H9 (cell line): ENCODE measurements around the gene MTF1. TPM values are rescaled to one million over a fixed set of nuclear protein-coding genes. Genes with fewer than 3 reads are reported as not detected.

Source experiments
- DNase-seq: peaks from one replicate; pipeline ENCODE4 v3.0.0-alpha.2; 2017
- H2AFZ ChIP-seq: one replicate; pipeline ENCODE4 v1.6.1; 2013; ENCODE audit warnings: mild to moderate bottlenecking, low read length, control low read depth, moderate library complexity
- H2AK5ac ChIP-seq: 2 replicates; pipeline ENCODE4 v1.6.1; 2013; ENCODE audit warnings: low read length, control low read depth, mixed read lengths; ENCODE audit not compliant: insufficient read length
- H2BK120ac ChIP-seq: one replicate; pipeline ENCODE4 v1.6.1; 2013; ENCODE audit warnings: low read depth, mild to moderate bottlenecking, low read length, control low read depth, inconsistent platforms; ENCODE audit not compliant: poor library complexity, severe bottlenecking
- H2BK12ac ChIP-seq: 2 replicates; pipeline ENCODE4 v1.6.1; 2013; ENCODE audit warnings: low read length, control low read depth, mixed read lengths, low read depth; ENCODE audit not compliant: insufficient read length
- H2BK15ac ChIP-seq: 2 replicates; pipeline ENCODE4 v1.6.1; 2013; ENCODE audit warnings: low read depth, low read length, control low read depth
- H2BK20ac ChIP-seq: one replicate; pipeline ENCODE4 v1.6.1; 2013; ENCODE audit warnings: low read depth, mild to moderate bottlenecking, low read length, control low read depth, inconsistent platforms; ENCODE audit not compliant: poor library complexity, severe bottlenecking
- H2BK5ac ChIP-seq: 2 replicates; pipeline ENCODE4 v1.6.1; 2013; ENCODE audit warnings: low read length, control low read depth, mixed read lengths; ENCODE audit not compliant: insufficient read length
- H3K14ac ChIP-seq: 2 replicates; pipeline ENCODE4 v1.6.1; 2013; ENCODE audit warnings: low read length, control low read depth; ENCODE audit not compliant: insufficient read depth
- H3K18ac ChIP-seq: 2 replicates; pipeline ENCODE4 v1.6.1; 2013; ENCODE audit warnings: low read depth, mild to moderate bottlenecking, mixed read lengths, low read length, control low read depth; ENCODE audit not compliant: insufficient read length
- H3K23ac ChIP-seq: 2 replicates; pipeline ENCODE4 v1.6.1; 2013; ENCODE audit warnings: low read length, control low read depth, mixed read lengths, low read depth; ENCODE audit not compliant: insufficient read length
- H3K23me2 ChIP-seq: 2 replicates; pipeline ENCODE4 v1.6.1; 2013; ENCODE audit warnings: low read depth, mild to moderate bottlenecking, mixed read lengths, low read length, control low read depth; ENCODE audit not compliant: insufficient read length, poor library complexity, severe bottlenecking
- H3K27ac ChIP-seq: 2 replicates; pipeline ENCODE4 v1.5.1; 2013; ENCODE audit warnings: low read length, control low read depth, mixed read lengths, low read depth; ENCODE audit not compliant: insufficient read length
- H3K27me3 ChIP-seq: 2 replicates; pipeline ENCODE4 v1.6.1; 2013; ENCODE audit warnings: low read length, control low read depth, inconsistent platforms; ENCODE audit not compliant: insufficient read depth
- H3K4ac ChIP-seq: 2 replicates; pipeline ENCODE4 v1.6.1; 2013; ENCODE audit warnings: low read depth, mild to moderate bottlenecking, control low read depth, inconsistent platforms, low read length, moderate library complexity
- H3K4me1 ChIP-seq: 2 replicates; pipeline ENCODE4 v1.6.1; 2013; ENCODE audit warnings: low read length, control low read depth, inconsistent platforms; ENCODE audit not compliant: insufficient read depth
- H3K4me2 ChIP-seq: 2 replicates; pipeline ENCODE4 v1.6.1; 2013; ENCODE audit warnings: low read length, control low read depth, mixed read lengths; ENCODE audit not compliant: insufficient read length, insufficient read depth
- H3K56ac ChIP-seq: 2 replicates; pipeline ENCODE4 v1.6.1; 2013; ENCODE audit warnings: low read depth, mild to moderate bottlenecking, mixed read lengths, low read length, control low read depth; ENCODE audit not compliant: insufficient read length
- H3K79me1 ChIP-seq: 2 replicates; pipeline ENCODE4 v1.6.1; 2013; ENCODE audit warnings: low read depth, mild to moderate bottlenecking, moderate library complexity, low read length, control low read depth, inconsistent platforms; ENCODE audit not compliant: insufficient read depth, poor library complexity, severe bottlenecking
- H3K79me2 ChIP-seq: 2 replicates; pipeline ENCODE4 v1.6.1; 2013; ENCODE audit warnings: low read length, control low read depth, inconsistent platforms; ENCODE audit not compliant: insufficient read depth
- H3K9ac ChIP-seq: 2 replicates; pipeline ENCODE4 v1.6.1; 2013; ENCODE audit warnings: low read length, control low read depth, mixed read lengths; ENCODE audit not compliant: insufficient read length; ENCODE audit errors: extremely low read depth
- H3K9me3 ChIP-seq: one replicate; pipeline ENCODE4 v1.6.1; 2013; ENCODE audit warnings: low read depth, low read length, inconsistent platforms; ENCODE audit not compliant: control insufficient read depth
- H3T11ph ChIP-seq: one replicate; pipeline ENCODE4 v1.6.1; 2013; ENCODE audit warnings: mild to moderate bottlenecking, low read length, control low read depth, inconsistent platforms
- H4K20me1 ChIP-seq: one replicate; pipeline ENCODE4 v1.6.1; 2013; ENCODE audit not compliant: control insufficient read depth, insufficient read length, insufficient read depth
- H4K5ac ChIP-seq: 2 replicates; pipeline ENCODE4 v1.6.1; 2013; ENCODE audit warnings: low read depth, mild to moderate bottlenecking, mixed read lengths, low read length, control low read depth; ENCODE audit not compliant: insufficient read length
- H4K8ac ChIP-seq: replicated peaks from 2 replicates; pipeline ENCODE4 v1.6.1; 2013; ENCODE audit warnings: low read length, control low read depth, mixed read lengths, low read depth; ENCODE audit not compliant: insufficient read length
- H4K91ac ChIP-seq: 2 replicates; pipeline ENCODE4 v1.6.1; 2013; ENCODE audit warnings: low read depth, mild to moderate bottlenecking, moderate library complexity, mixed read lengths, low read length, control low read depth; ENCODE audit not compliant: insufficient read length
- H3K27ac Mint-ChIP-seq, 3 experiments: 2 replicates in 2 of 3; 3 replicates in 1 of 3; pipeline ENCODE4 v1.8.0; 2020 to 2021; ENCODE audit warnings: mixed read lengths in 3 of 3, mild to moderate bottlenecking in 1 of 3, moderate library complexity in 1 of 3
- H3K27me3 Mint-ChIP-seq: 2 replicates; pipeline ENCODE4 v1.8.0; 2021; ENCODE audit warnings: low read depth, mild to moderate bottlenecking, moderate library complexity, mixed read lengths
- H3K36me3 Mint-ChIP-seq, 3 experiments: 2 replicates in 2 of 3; 3 replicates in 1 of 3; pipeline ENCODE4 v1.8.0; 2020 to 2021; ENCODE audit warnings: low read depth in 3 of 3, mixed read lengths in 3 of 3; ENCODE audit not compliant: insufficient read depth in 1 of 3
- H3K4me1 Mint-ChIP-seq, 2 experiments: 2 replicates each; pipeline ENCODE4 v1.8.0; 2020; ENCODE audit warnings: mixed read lengths in 2 of 2
- H3K4me3 Mint-ChIP-seq, 2 experiments: 2 replicates in 1 of 2; 3 replicates in 1 of 2; pipeline ENCODE4 v1.8.0; 2020 to 2021; ENCODE audit warnings: mild to moderate bottlenecking in 2 of 2, mixed read lengths in 2 of 2, moderate library complexity in 1 of 2
- H3K9me3 Mint-ChIP-seq, 2 experiments: 2 replicates in 1 of 2; 3 replicates in 1 of 2; pipeline ENCODE4 v1.8.0; 2020; ENCODE audit warnings: mild to moderate bottlenecking in 2 of 2, mixed read lengths in 2 of 2, moderate library complexity in 1 of 2
- CTCF ChIP-seq: fragments of 200-600 bp; sonication (generic); conservative IDR thresholded peaks from 3 replicates; pipeline ENCODE4 v1.8.0; 2021; ENCODE audit warnings: antibody characterized with exemption, mild to moderate bottlenecking
- WGBS: extraction: QIAGEN DNeasy Blood & Tissue Kit; methylation state at CpG from one replicate; pipeline ENCODE4 v1.1.7; 2013; ENCODE audit warnings: missing lambda C conversion rate, low lambda C conversion rate, mixed read lengths; ENCODE audit not compliant: insufficient read length; ENCODE audit errors: extremely low coverage; 5-methylcytosine and 5-hydroxymethylcytosine counted together
- total RNA-seq: library from RNA; stranded (reverse); gene quantifications from 2 replicates; pipeline ENCODE4 v1.2.1, GENCODE V29; 2021

The MTF1 gene
- total RNA-seq, 1 experiment from 2014 or later = 17.0 TPM

GRCh38 chr1:37865348-37866120 is 6.1 kb upstream of the MTF1 start:
- Histone ChIP-seq H3K27ac (no peak overlapping the region), H2BK120ac (no peak overlapping the region), H3T11ph (no peak overlapping the region), H4K8ac (no peak overlapping the region), H2BK5ac (no peak overlapping the region), H3K18ac (no peak overlapping the region), H2AFZ (no peak overlapping the region), H3K4me2 (no peak overlapping the region), H3K23me2 (no peaks in the 10 kb centered on the region), H2BK20ac (no peak overlapping the region), H2AK5ac (no peak overlapping the region), H3K27me3 (no peaks in the 10 kb centered on the region), H2BK12ac (no peak overlapping the region), H3K14ac (no peak overlapping the region), H3K79me1 (no peaks in the 10 kb centered on the region), H3K79me2 (no peaks in the 10 kb centered on the region), H3K56ac (no peak overlapping the region), H3K4me1 (no peaks in the 10 kb centered on the region), H4K91ac (no peak overlapping the region), H3K23ac (no peak overlapping the region), H2BK15ac (no peak overlapping the region), H3K9ac (no peak overlapping the region), H4K20me1 (no peaks in the 10 kb centered on the region), H3K4ac (no peak overlapping the region), H4K5ac (no peak overlapping the region), H3K9me3 (no peaks in the 10 kb centered on the region)
- H3K27ac Mint-ChIP-seq = no peak overlapping the region; a peak in 1 of 7 replicates
- WGBS = no CpG with 5 or more reads among the region's 6 CpGs
- TF ChIP-seq CTCF = no peak
- H3K4me3 Mint-ChIP-seq = no peak overlapping the region
- H3K27me3 Mint-ChIP-seq = no peaks in the 10 kb centered on the region
- no peaks in the 10 kb centered on the region for H3K9me3 Mint-ChIP-seq
- peaks cover 0 to 2% of the 10 kb centered on the region in 2 experiments; a peak in 1 of 4 replicates for H3K4me1 Mint-ChIP-seq
- H3K36me3 Mint-ChIP-seq = peaks cover 3 to 44% (median 35%) of the 10 kb centered on the region in 3 experiments; a peak in 6 of 7 replicates
- DNase-seq = no peak
